Hair follicle dermal papilla cell (primary cell): ENCODE results near the gene RASSF8. TPM values are rescaled to one million over a fixed set of nuclear protein-coding genes. Genes with fewer than 3 reads are reported as not detected.

Experiments used
- total RNA-seq: library from RNA; depleted of rRNA; stranded (reverse); fragments of >200 nt; gene quantifications from 2 replicates; pipeline ENCODE4 v1.2.3, GENCODE V29; 2012

Gene RASSF8
- 194 and 230 TPM in 2 replicates for total RNA-seq

GRCh38 chr12:25958428-25959070 is at the start of gene RASSF8:
TSS of gene RASSF8 (plus strand) at chr12:25958682. CDS start at chr12:26055344, 96,662 bp downstream.

DNA sequence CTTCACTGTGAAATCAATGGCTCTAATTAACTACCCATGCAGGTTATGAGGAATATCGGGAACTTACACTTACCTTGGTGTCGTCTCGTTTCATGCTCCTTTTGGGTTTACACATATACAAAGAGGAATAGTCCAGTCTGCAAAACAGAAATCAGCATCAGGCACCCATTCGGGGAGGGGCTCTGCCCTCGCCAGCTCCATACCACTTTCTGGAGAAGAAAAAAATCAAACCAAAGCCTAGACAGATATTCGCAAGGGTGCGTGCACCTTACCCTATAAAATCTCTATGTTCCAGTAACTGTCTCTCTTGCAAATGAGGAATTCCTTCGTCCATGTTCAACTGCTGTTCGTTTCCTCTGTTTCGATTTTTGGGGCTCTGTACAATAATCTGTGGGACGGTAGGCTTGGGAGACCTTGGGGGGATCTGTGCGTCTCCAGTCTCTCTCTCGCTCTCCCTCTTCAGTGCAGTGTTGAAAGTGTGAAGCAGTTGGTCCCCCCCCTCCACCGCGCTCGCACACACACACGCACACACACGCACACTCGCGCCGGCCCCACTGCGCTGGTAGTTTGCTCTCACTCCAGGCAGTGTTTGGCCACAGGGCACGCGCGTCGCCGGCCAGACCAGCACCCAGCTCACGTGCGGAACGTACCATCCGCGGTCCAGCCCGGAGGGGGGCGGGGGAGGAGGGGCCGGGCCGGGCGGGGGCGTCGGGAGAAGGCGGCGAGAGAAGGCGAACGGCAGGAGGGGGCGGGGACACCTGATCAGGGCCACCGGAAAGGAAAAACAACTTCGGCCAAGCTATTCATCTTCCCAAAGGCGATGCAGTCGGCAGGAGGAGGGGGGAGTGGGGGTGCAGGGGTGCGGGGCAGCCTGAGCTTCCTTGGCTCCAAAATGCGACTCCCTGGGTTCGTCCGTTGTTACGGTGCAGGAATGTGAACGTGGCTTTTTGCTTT is 166.2 kb downstream of the RASSF8 start, which contains the start of gene BHLHE41:
BHLHE41 (minus strand) TSS at position 592 of the 954 bp plus-strand sequence; CDS start at position 334, 258 bp downstream.

Other genes with a start within 250 kb of the RASSF8 start
- gene BHLHE41, start 166.4 kb downstream of the RASSF8 start, total RNA-seq, result 8.6 and 9.4 TPM in 2 replicates
- 17.4 and 22.6 TPM in 2 replicates for gene SSPN, start 236.9 kb downstream of the RASSF8 start, total RNA-seq